PC-9 (cell line): ENCODE data around the gene EP300. TPM values are rescaled to one million over a fixed set of nuclear protein-coding genes. Genes with fewer than 3 reads are reported as not detected.
"Not testable (repeated sequence)": the region's sequence is repeated elsewhere in the genome, so short reads cannot be mapped to it uniquely, and the experiment has no call there.

Experiments
- BruUV-seq: library from RNA; stranded (reverse); fragments of 400-500 nt; replicated peaks from 2 replicates; lab custom pipeline; 2021; lab: Mats Ljungman, UMichigan
- CTCF ChIA-PET: fragments of 300-600 bp; sonication (Branson Sonifier 250); formaldehyde crosslinking; loops from one replicate; lab custom pipeline; 2022; ENCODE audit warnings: antibody characterized with exemption; lab: Charles Lee
- POLR2A ChIA-PET: fragments of 300-600 bp; sonication (Branson Sonifier 250); formaldehyde crosslinking; loops from one replicate; lab custom pipeline; 2022; ENCODE audit warnings: antibody characterized with exemption; ENCODE audit not compliant: unreplicated experiment; lab: Charles Lee
- DNase-seq, 2 experiments: peaks; one replicate each; pipeline versions ENCODE4 v3.0.0 to v3.0.0-alpha.2; 2015 to 2022; ENCODE audit warnings: mixed read lengths in 1 of 2
- H2AFZ ChIP-seq: fragments of 200-600 bp; sonication (generic); 2 replicates; pipeline ENCODE4 v1.8.1; 2017; ENCODE audit warnings: antibody characterized with exemption
- H3F3A ChIP-seq: fragments of 200-600 bp; sonication (generic); 2 replicates; pipeline ENCODE4 v1.8.1; 2017; ENCODE audit warnings: antibody characterized with exemption, mild to moderate bottlenecking, low read depth; ENCODE audit not compliant: insufficient read depth
- H3K27ac ChIP-seq: fragments of 200-600 bp; sonication (generic); 2 replicates; pipeline ENCODE4 v1.6.1; 2016; ENCODE audit warnings: mixed run types
- H3K27me3 ChIP-seq: fragments of 200-600 bp; sonication (generic); 2 replicates; pipeline ENCODE4 v1.6.1; 2016; ENCODE audit warnings: low read depth, mixed run types; ENCODE audit not compliant: insufficient read depth
- H3K36me3 ChIP-seq: fragments of 200-600 bp; sonication (generic); 2 replicates; pipeline ENCODE4 v1.6.1; 2016; ENCODE audit warnings: low read depth, mixed run types
- H3K4me1 ChIP-seq: fragments of 200-600 bp; sonication (generic); replicated peaks from 2 replicates; pipeline ENCODE4 v1.6.1; 2016; ENCODE audit warnings: mixed run types; ENCODE audit not compliant: insufficient read depth
- H3K4me2 ChIP-seq: fragments of 200-600 bp; sonication (generic); 2 replicates; pipeline ENCODE4 v1.6.1; 2017; ENCODE audit warnings: mixed run types
- H3K4me3 ChIP-seq: fragments of 200-600 bp; sonication (generic); 2 replicates; pipeline ENCODE4 v1.6.1; 2016; ENCODE audit warnings: mixed run types
- H3K79me2 ChIP-seq: fragments of 200-600 bp; sonication (generic); 2 replicates; pipeline ENCODE4 v1.6.1; 2017; ENCODE audit warnings: low read depth, mixed run types
- H3K9me2 ChIP-seq: fragments of 200-600 bp; sonication (generic); 2 replicates; pipeline ENCODE4 v1.8.1; 2017; ENCODE audit warnings: mild to moderate bottlenecking; ENCODE audit not compliant: insufficient read depth
- H3K9me3 ChIP-seq: fragments of 200-600 bp; sonication (generic); 2 replicates; pipeline ENCODE4 v1.8.1; 2016; ENCODE audit warnings: low read depth; ENCODE audit not compliant: insufficient read depth
- H4K20me1 ChIP-seq: fragments of 200-600 bp; sonication (generic); 2 replicates; pipeline ENCODE4 v1.8.1; 2017; ENCODE audit not compliant: insufficient read depth
- CTCF ChIP-seq: fragments of 200-600 bp; sonication (generic); conservative IDR thresholded peaks from 2 replicates; pipeline ENCODE4 v1.6.1; 2017; ENCODE audit warnings: mixed run types, antibody characterized with exemption, mild to moderate bottlenecking, moderate library complexity
- EZH2 ChIP-seq: fragments of 200-600 bp; sonication (generic); IDR thresholded peaks from 2 replicates; pipeline ENCODE4 v1.8.0; 2017; ENCODE audit warnings: antibody characterized with exemption, low read depth
- intact Hi-C: fragments of 100-400 bp; cut with micrococcal nuclease; formaldehyde crosslinking; loops from one replicate; pipeline ENCODE4 v1.10.0; 2022; ENCODE audit not compliant: unreplicated experiment
- total RNA-seq: library from RNA; stranded (reverse); gene quantifications from 2 replicates; pipeline ENCODE4 v1.2.3, GENCODE V29; 2021

The EP300 gene
- total RNA-seq, 1 experiment from 2014 or later = 64.3 TPM

DNA sequence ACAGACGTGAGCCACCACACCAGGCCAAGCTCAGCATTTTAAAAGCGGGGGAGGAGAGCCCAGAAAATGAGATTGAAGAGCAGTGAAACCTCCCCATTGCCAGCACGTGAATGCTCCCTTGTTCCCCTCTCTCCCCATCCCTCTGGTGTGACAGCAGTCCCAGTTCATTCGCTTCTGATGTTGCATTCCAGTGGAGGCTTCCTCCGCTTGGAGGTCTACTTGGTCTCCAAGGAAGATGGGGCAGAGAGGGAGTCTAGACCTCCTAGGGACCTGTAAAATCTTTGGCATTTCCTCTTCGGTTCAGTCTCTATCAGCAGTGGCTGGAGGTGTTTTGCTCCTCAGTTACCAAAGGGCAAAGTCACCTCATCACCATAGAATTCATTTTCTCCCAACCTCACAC lies 30.2 kb upstream of the EP300 start:
- no peaks in the 10 kb centered on the region for H3K36me3 ChIP-seq
- intact Hi-C loops = no loop called here
- POLR2A ChIA-PET = no interaction called here
- H4K20me1 ChIP-seq = no peaks in the 10 kb centered on the region
- H3K4me1 ChIP-seq = no peaks in the 10 kb centered on the region
- H3K79me2 ChIP-seq = no peaks in the 10 kb centered on the region
- peaks cover 4% of the 10 kb centered on the region for H3F3A ChIP-seq
- H3K4me3 ChIP-seq = no peak overlapping the region
- CTCF ChIA-PET = no interaction called here
- no peaks in the 10 kb centered on the region for H3K9me3 ChIP-seq
- H2AFZ ChIP-seq = no peak overlapping the region
- H3K27me3 ChIP-seq = no peaks in the 10 kb centered on the region
- H3K9me2 ChIP-seq = no peaks in the 10 kb centered on the region
- DNase-seq = no peak
- TF ChIP-seq CTCF (no peak), EZH2 (no peak)
- BruUV-seq = no TSS peak
- H3K27ac ChIP-seq = no peak overlapping the region
- no peak overlapping the region for H3K4me2 ChIP-seq

DNA sequence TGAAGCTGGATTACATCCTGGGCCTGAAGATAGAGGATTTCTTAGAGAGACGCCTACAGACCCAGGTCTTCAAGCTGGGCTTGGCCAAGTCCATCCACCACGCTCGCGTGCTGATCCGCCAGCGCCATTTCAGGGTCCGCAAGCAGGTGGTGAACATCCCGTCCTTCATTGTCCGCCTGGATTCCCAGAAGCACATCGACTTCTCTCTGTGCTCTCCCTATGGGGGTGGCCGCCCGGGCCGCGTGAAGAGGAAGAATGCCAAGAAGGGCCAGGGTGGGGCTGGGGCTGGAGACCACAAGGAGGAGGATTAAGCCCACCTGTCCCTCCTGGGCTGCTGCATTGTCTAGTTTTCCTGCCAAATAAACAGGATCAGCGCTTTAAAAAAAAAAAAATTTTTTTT lies 28.1 kb upstream of the EP300 start:
- H3K36me3 ChIP-seq, H3F3A ChIP-seq, H2AFZ ChIP-seq, H3K9me3 ChIP-seq, CTCF ChIA-PET, intact Hi-C loops, H3K4me1 ChIP-seq, H3K9me2 ChIP-seq, H3K79me2 ChIP-seq, H3K4me2 ChIP-seq, H3K4me3 ChIP-seq, DNase-seq, H3K27me3 ChIP-seq, H4K20me1 ChIP-seq, H3K27ac ChIP-seq, BruUV-seq: not testable (repeated sequence)
- POLR2A ChIA-PET = interaction anchor here (0.7 kb wide), 1 partner anchor 11 kb away, joined by 4 read pairs; no protein-coding TSS in a partner anchor

GRCh38 chr22:41066341-41066740 lies 26.1 kb upstream of the EP300 start:
- H4K20me1 ChIP-seq, H3K4me2 ChIP-seq, H3K27me3 ChIP-seq, DNase-seq, H3K9me3 ChIP-seq, H3K4me3 ChIP-seq, intact Hi-C loops, H3K4me1 ChIP-seq, H2AFZ ChIP-seq, POLR2A ChIA-PET, CTCF ChIA-PET, BruUV-seq, H3K79me2 ChIP-seq, H3F3A ChIP-seq, H3K27ac ChIP-seq, H3K36me3 ChIP-seq, H3K9me2 ChIP-seq: not testable (repeated sequence)

GRCh38 chr22:41067968-41068367 lies 24.4 kb upstream of the EP300 start:
- H3K27me3 ChIP-seq, H3K9me2 ChIP-seq, H3F3A ChIP-seq, H2AFZ ChIP-seq, H3K36me3 ChIP-seq, BruUV-seq, H3K4me1 ChIP-seq, intact Hi-C loops, H3K79me2 ChIP-seq, H3K27ac ChIP-seq, H3K9me3 ChIP-seq, H3K4me3 ChIP-seq, H3K4me2 ChIP-seq, DNase-seq, H4K20me1 ChIP-seq: not testable (repeated sequence)
- POLR2A ChIA-PET = interaction anchor here (0.6 kb wide), 1 partner anchor 501 kb away, joined by 5 read pairs; no protein-coding TSS in a partner anchor
- CTCF ChIA-PET = interaction anchor here (0.6 kb wide), 1 partner anchor 14 kb away, joined by 3 read pairs; no protein-coding TSS in a partner anchor
